Liver (tissue), 9 donors: ENCODE measurements around the gene PCDHGC4. TPM values are rescaled to one million over a fixed set of nuclear protein-coding genes. Genes with fewer than 3 reads are reported as not detected.

Experiments used
- DNase-seq: peaks from one replicate; pipeline ENCODE4 v3.0.0-alpha.2; 2017; ENCODE audit warnings: low spot score
- H3K27ac ChIP-seq, 2 donors: one replicate each; pipeline ENCODE4 v1.7.0; 2013; ENCODE audit warnings: inconsistent platforms in 2 of 2, low read length in 2 of 2, control low read depth in 1 of 2, low read depth in 1 of 2, mild to moderate bottlenecking in 1 of 2
- H3K27me3 ChIP-seq, 4 donors: one replicate each; pipeline versions ENCODE4 v1.6.1 to v1.7.0; 2013; ENCODE audit warnings: low read length in 3 of 4, inconsistent platforms in 1 of 4, mild to moderate bottlenecking in 1 of 4, moderate library complexity in 1 of 4; ENCODE audit not compliant: control insufficient read depth in 4 of 4, insufficient read depth in 4 of 4
- H3K36me3 ChIP-seq, 4 donors: one replicate each; pipeline versions ENCODE4 v1.6.1 to v1.7.0; 2013; ENCODE audit warnings: low read length in 3 of 4, mild to moderate bottlenecking in 3 of 4, low read depth in 1 of 4, moderate library complexity in 1 of 4; ENCODE audit not compliant: control insufficient read depth in 4 of 4, insufficient read depth in 3 of 4
- H3K4me1 ChIP-seq, 4 donors: one replicate each; pipeline versions ENCODE4 v1.6.1 to v1.7.0; 2013; ENCODE audit warnings: low read length in 3 of 4, mild to moderate bottlenecking in 3 of 4, moderate library complexity in 1 of 4; ENCODE audit not compliant: control insufficient read depth in 4 of 4, insufficient read depth in 4 of 4
- H3K4me3 ChIP-seq, 3 donors: one replicate each; pipeline versions ENCODE4 v1.6.1 to v1.7.0; 2013; ENCODE audit warnings: low read length in 3 of 3, control low read depth in 1 of 3, low read depth in 1 of 3, mild to moderate bottlenecking in 1 of 3
- H3K9ac ChIP-seq, 2 donors: one replicate each; pipeline ENCODE4 v1.7.0; 2013; ENCODE audit warnings: low read length in 2 of 2, mild to moderate bottlenecking in 2 of 2, moderate library complexity in 2 of 2, control low read depth in 1 of 2, low read depth in 1 of 2
- H3K9me3 ChIP-seq, 4 donors: one replicate each; pipeline versions ENCODE4 v1.6.1 to v1.7.0; 2013; ENCODE audit warnings: low read length in 3 of 4; ENCODE audit not compliant: control insufficient read depth in 4 of 4
- EGR1 ChIP-seq, 2 donors: IDR thresholded peaks; 2 replicates each; pipeline ENCODE4 v1.6.1; 2016 to 2018; ENCODE audit warnings: antibody characterized with exemption in 2 of 2, low read depth in 2 of 2
- FOXA1 ChIP-seq: IDR thresholded peaks from 2 replicates; pipeline ENCODE4 v1.6.1; 2016; ENCODE audit warnings: antibody characterized with exemption
- FOXA2 ChIP-seq: IDR thresholded peaks from 2 replicates; pipeline ENCODE4 v1.6.1; 2016; ENCODE audit warnings: antibody characterized with exemption
- GABPA ChIP-seq, 2 donors: IDR thresholded peaks in 1 of 2; conservative IDR thresholded peaks in 1 of 2; 2 replicates each; pipeline ENCODE4 v1.6.1; 2016; ENCODE audit warnings: antibody characterized with exemption in 2 of 2, mild to moderate bottlenecking in 1 of 2, moderate library complexity in 1 of 2
- HNF4A ChIP-seq, 2 donors: conservative IDR thresholded peaks; 2 replicates each; pipeline ENCODE4 v1.6.1; 2016; ENCODE audit warnings: antibody characterized with exemption in 2 of 2, mild to moderate bottlenecking in 2 of 2
- HNF4G ChIP-seq: IDR thresholded peaks from 2 replicates; pipeline ENCODE4 v1.6.1; 2016; ENCODE audit warnings: antibody characterized with exemption
- NR2F2 ChIP-seq: IDR thresholded peaks from 2 replicates; pipeline ENCODE4 v1.6.1; 2016; ENCODE audit warnings: antibody characterized with exemption
- REST ChIP-seq: IDR thresholded peaks from 2 replicates; pipeline ENCODE4 v1.6.1; 2016; ENCODE audit warnings: antibody characterized with exemption, mild to moderate bottlenecking
- SP1 ChIP-seq: IDR thresholded peaks from 2 replicates; pipeline ENCODE4 v1.6.1; 2018; ENCODE audit warnings: antibody characterized with exemption, mild to moderate bottlenecking
- TAF1 ChIP-seq: conservative IDR thresholded peaks from 2 replicates; pipeline ENCODE4 v1.6.1; 2016; ENCODE audit warnings: antibody characterized with exemption, mild to moderate bottlenecking
- YY1 ChIP-seq: IDR thresholded peaks from 2 replicates; pipeline ENCODE4 v1.6.1; 2016; ENCODE audit warnings: antibody characterized with exemption, mild to moderate bottlenecking
- ZBTB33 ChIP-seq: IDR thresholded peaks from 2 replicates; pipeline ENCODE4 v1.6.1; 2016; ENCODE audit warnings: antibody characterized with exemption
- WGBS: extraction: QIAGEN DNeasy Blood & Tissue Kit; methylation state at CpG from one replicate; pipeline ENCODE4 v1.1.7; 2013; 5-methylcytosine and 5-hydroxymethylcytosine counted together
- polyA plus RNA-seq, 2 donors: library from polyadenylated mRNA; stranded (reverse) in 1 of 2; unstranded in 1 of 2; fragments of 200-250 nt in 1 of 2; fragments of >200 nt in 1 of 2; fragmentation: Nextera tagmentation in 1 of 2; extraction: Ambion mirVana in 1 of 2; gene quantifications; one replicate each; pipeline versions ENCODE4 v1.2.1 to v1.2.3, GENCODE V29; 2013 to 2015
- total RNA-seq, 2 donors: library from RNA; depleted of rRNA; stranded (reverse); fragments of >200 nt; gene quantifications; one replicate each; pipeline ENCODE4 v1.2.3, GENCODE V29; 2014
- TF ChIP-seq, protein P1 (sequence below): fragments of 150-350 bp; IDR thresholded peaks from 2 replicates; pipeline ENCODE4 v1.5.1; 2017; ENCODE audit warnings: improper control_type of control experiment, low read depth, low read length; ENCODE audit not compliant: missing input control
- TF ChIP-seq, protein P2 (sequence below): IDR thresholded peaks from 2 replicates; pipeline ENCODE4 v1.6.1; 2016; ENCODE audit warnings: antibody characterized with exemption
- TF ChIP-seq, protein P3 (sequence below): IDR thresholded peaks from 2 replicates; pipeline ENCODE4 v1.6.1; 2016; ENCODE audit warnings: antibody characterized with exemption
- donor health status: healthy.
- donor health status: healthy.
- donor health status: healthy.
- donor health status: healthy.
- donor health status: healthy.

PCDHGC4 gene
- total and polyA plus RNA-seq, 4 donors, result 0.33 to 1.4 TPM; not detected in 2

DNA sequence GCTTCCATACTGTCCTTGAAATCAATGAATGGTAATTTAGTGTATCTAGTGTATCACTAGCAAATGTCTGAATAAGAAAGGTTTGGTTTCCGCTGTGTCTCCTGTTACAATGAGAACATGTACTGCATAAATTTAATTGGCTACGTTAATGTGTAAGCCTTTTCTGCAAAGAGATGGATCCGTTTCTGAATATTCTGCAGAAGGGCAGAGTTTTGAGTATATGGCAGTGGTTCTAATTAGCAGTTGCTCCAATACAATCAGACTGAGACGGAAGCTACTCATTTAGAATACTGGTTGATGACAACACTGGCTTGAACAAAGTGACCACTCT, 555 bp upstream of the PCDHGC4 start:
- 26% methylated on average over 4 of the region's 4 CpGs for WGBS
- Histone ChIP-seq H3K27ac (no peak overlapping the region), H3K4me1 (peaks cover 0 to 4% (median 2%) of the 10 kb centered on the region in 4 donors), H3K9me3 (peaks cover 0 to 4% (median 1%) of the 10 kb centered on the region in 4 donors), H3K4me3 (no peak overlapping the region), H3K36me3 (peaks cover 0 to 2% (median 0%) of the 10 kb centered on the region in 4 donors), H3K27me3 (peaks cover 0 to 2% (median 0%) of the 10 kb centered on the region in 4 donors), H3K9ac (no peak overlapping the region)
- no peak for TF ChIP-seq FOXA2
- TF ChIP-seq NR2F2, result no peak
- no peak for DNase-seq

DNA sequence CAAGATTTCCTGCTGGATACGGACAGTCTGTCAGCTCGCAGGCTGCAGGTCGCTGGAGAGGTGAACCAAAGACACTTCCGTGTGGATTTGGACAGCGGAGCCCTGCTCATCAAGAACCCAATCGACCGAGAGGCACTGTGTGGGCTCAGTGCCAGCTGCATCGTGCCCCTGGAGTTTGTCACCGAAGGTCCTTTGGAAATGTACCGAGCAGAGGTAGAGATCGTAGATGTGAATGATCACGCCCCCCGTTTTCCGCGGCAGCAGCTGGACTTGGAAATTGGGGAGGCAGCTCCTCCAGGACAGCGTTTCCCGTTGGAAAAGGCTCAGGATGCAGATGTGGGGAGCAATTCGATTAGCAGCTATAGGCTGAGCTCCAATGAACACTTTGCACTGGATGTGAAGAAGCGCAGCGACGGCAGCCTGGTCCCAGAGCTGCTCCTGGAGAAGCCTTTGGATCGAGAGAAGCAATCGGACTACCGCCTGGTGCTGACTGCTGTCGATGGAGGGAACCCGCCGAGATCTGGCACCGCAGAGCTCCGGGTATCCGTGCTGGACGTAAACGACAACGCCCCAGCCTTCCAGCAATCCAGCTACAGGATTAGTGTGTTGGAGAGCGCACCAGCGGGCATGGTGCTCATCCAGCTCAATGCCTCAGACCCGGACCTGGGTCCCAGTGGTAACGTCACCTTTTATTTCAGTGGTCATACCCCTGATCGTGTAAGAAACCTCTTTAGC, 658 bp downstream of the PCDHGC4 start:
- peaks cover 0 to 4% (median 1%) of the 10 kb centered on the region in 4 donors for H3K9me3 ChIP-seq
- WGBS, result 52% methylated on average over 38 of the region's 38 CpGs
- peak overlapping the region in 1 of 3 donors; percentile 25 for H3K4me3 ChIP-seq
- peaks cover 0 to 4% (median 2%) of the 10 kb centered on the region in 4 donors for H3K4me1 ChIP-seq
- no peak overlapping the region for H3K27ac ChIP-seq
- TF ChIP-seq, protein P1, sequence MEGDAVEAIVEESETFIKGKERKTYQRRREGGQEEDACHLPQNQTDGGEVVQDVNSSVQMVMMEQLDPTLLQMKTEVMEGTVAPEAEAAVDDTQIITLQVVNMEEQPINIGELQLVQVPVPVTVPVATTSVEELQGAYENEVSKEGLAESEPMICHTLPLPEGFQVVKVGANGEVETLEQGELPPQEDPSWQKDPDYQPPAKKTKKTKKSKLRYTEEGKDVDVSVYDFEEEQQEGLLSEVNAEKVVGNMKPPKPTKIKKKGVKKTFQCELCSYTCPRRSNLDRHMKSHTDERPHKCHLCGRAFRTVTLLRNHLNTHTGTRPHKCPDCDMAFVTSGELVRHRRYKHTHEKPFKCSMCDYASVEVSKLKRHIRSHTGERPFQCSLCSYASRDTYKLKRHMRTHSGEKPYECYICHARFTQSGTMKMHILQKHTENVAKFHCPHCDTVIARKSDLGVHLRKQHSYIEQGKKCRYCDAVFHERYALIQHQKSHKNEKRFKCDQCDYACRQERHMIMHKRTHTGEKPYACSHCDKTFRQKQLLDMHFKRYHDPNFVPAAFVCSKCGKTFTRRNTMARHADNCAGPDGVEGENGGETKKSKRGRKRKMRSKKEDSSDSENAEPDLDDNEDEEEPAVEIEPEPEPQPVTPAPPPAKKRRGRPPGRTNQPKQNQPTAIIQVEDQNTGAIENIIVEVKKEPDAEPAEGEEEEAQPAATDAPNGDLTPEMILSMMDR, result no peak
- TF ChIP-seq FOXA2 (no peak), REST (no peak), GABPA (IDR thresholded peaks at IDR 0.05 in 1 of 2, conservative IDR thresholded peaks at IDR 0.05 in 1 of 2) (no peak), HNF4G (no peak), FOXA1 (no peak), NR2F2 (no peak), TAF1 (no peak), HNF4A (conservative IDR thresholded peaks at IDR 0.05) (no peak), SP1 (no peak), EGR1 (IDR thresholded peaks at IDR 0.05; ENCODE audit: low read depth in 2 of 2) (no peak), ZBTB33 (no peak), YY1 (no peak)
- TF ChIP-seq, protein P2, sequence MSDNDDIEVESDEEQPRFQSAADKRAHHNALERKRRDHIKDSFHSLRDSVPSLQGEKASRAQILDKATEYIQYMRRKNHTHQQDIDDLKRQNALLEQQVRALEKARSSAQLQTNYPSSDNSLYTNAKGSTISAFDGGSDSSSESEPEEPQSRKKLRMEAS, result no peak
- TF ChIP-seq, protein P3, sequence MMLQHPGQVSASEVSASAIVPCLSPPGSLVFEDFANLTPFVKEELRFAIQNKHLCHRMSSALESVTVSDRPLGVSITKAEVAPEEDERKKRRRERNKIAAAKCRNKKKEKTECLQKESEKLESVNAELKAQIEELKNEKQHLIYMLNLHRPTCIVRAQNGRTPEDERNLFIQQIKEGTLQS, result no peak
- DNase-seq, result no peak
- H3K9ac ChIP-seq, result no peak overlapping the region
- H3K36me3 ChIP-seq, result peaks cover 0 to 2% (median 0%) of the 10 kb centered on the region in 4 donors
- peaks cover 0 to 2% (median 0%) of the 10 kb centered on the region in 4 donors for H3K27me3 ChIP-seq
